CD1c-positive myeloid dendritic cell (primary cell): ENCODE measurements around the gene PLXNA1.

Source experiments
- DNase-seq: peaks from one replicate; pipeline ENCODE4 v3.0.0-alpha.2; 2016; ENCODE audit errors: extremely low spot score

The PLXNA1 gene

GRCh38 chr3:126952983-126953660 is 29.8 kb upstream of the PLXNA1 start:
- DNase-seq: no peak

GRCh38 chr3:126954141-126954842 is 28.6 kb upstream of the PLXNA1 start:
- DNase-seq: peak; percentile 5

DNA sequence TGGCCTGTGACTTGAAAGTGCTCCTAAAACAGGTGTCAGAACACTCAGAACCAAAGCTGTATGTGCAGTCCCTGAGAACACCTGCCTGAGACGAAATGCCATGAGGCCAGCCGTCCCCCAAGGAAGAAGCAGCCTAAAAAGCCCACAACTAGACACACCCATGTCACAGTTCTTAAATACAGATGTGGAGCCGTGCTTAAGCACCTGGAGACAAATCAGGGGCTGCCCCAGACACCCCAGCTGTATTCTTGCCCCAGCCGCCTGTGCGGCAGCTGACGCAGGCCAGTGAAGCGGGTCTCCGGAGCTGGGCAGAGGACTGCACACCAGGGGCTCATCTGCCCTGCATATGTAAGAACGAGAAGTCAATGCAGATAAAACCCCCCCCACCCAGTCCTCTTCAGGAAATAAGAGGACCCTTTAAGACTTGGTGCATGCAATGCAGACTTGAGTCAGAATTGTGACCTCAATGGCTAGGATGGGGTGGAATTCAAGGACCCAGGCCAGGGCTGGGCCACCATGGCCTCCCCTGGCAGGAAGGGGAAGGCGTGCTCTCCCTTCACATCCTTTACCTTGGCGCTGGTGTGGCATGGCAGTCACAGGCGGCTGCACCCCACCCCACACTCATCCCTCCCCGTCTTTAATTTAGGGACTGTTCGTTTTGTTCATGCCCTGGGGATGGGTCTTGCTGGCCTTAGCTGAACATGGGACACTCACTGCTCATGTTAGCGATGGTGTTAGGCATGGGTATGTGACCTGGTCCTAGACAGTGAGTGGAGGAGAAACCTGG is 27.7 kb upstream of the PLXNA1 start:
- no peak for DNase-seq

DNA sequence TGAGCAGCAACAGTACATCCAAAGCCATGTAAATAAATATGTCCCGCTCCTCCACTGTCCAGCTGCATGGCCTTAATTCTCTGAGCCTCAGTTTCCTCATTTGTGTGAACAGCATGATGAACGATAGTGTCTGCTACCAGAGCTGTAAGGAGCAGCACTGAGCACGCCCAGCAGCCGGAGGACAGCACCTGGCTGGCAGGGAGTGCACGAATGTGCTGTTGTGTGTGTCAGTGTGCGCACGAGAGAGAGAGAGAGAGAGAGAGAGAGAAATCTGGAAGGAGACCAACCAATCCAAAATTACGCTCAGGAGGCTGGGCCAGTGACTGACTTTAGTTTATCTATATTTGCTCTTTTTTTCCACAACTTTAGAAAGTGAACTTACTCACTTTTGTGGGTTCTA is 26.6 kb upstream of the PLXNA1 start:
- no peak for DNase-seq

DNA sequence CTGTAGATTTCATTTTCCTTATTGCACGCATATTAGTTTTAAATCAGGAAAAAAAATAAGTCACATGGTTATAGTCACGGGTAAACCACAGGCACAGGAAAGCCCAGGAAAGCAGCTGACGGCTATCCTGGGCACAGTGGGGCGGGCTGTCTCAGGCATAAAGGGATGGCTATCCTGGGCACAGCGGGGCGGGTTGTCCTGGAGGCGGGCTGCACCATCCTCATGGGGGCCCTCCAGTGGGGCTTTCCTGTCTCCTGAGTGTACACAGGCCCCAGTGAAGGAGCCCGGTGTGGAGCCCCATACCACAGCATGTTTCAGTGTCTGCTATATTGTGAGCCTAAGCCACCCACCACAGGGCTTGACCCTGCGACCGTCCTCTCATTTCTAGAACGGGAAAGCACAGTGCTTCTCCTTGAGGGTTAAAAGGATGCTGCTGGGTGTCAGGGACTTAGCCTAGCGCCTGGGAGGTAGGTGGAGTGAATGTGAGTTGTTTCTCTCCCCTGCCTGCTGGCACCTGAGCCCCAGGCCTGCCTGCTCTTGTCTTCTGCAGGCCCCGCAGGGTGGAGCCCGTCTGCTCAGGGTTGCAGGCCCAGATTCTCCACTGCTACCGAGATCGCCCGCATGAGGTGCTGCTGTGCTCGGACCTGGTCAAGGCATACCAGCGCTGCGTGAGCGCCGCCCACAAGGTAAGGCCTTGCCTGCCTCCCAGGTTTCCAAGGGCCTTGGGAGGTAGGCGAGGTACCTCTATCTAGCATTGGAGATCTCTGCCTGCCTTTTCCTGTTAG is 25.9 kb upstream of the PLXNA1 start:
- no peak for DNase-seq

- DNase-seq: no peak
These were observed 24.9 kb upstream of the PLXNA1 start for GRCh38 chr3:126957776-126958637.

- no peak for DNase-seq
These were observed 24.3 kb upstream of the PLXNA1 start for GRCh38 chr3:126958638-126959085.

- no peak for DNase-seq
These were observed 23.6 kb upstream of the PLXNA1 start for GRCh38 chr3:126959136-126959920.

- no peak for DNase-seq
These were observed 22.9 kb upstream of the PLXNA1 start for GRCh38 chr3:126959921-126960603.

GRCh38 chr3:126960604-126960995 is 22.3 kb upstream of the PLXNA1 start:
- DNase-seq: no peak

DNA sequence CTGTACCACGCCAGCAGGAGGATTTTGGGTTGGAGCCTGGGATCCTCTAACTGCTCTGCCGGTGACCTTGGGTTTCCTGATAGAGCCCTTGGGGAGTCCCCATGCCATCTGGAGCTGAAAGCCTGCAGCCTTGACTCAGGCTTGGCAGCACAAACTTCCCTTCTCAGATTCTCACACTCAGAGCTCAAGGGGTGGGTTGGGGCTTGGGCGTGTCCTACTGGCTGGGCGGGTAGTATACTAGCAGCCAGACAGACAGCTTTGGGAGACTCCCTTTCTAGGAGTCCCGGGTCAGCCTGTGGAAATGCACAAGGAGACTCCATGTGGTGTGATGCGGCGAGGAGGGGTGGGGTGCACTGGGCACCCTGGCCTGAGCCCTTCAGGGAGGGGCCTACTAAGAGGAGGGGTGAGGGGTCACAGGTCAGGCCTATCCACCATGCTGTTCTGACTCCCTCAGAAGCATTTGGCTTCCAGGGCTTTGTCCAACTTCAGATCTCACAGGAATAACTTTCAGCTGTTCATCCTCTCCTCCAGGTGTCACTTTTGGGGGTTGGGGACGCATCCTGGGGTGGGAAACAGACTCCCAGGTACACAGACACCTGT is 21.6 kb upstream of the PLXNA1 start:
- DNase-seq: peak; percentile 33

DNA sequence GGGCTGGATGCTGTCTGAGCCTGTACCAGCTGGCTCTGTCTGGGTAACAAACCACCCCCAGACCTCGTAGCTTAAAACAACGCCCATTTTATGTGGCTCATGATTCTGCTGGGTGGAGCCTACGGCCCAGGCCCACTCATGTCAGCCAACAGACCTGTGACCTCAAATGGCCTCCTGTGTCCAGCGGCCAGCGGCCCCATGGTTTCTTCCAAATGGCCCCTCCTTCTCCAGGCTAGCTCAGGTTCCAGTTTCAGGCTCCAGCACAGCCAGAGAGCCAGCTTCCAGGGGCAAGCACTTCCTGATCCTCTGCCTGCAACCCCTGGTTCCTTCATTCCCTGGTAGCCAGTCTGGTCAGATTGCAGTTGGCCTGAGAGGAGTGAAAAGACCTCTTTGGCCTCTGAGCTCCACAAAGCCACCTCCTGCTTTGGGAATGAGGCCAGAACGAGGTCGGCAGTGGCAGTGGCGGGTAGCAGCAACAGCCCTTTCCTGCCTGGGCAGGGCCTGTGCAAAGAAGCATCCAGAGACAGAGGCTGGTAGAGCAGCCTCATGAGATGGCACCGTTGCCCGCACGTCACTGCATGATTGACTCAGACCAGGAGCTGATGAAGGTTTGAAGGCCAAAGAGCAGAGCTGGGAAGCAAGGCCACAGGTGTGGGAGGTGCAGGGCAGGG is 21.0 kb upstream of the PLXNA1 start:
- DNase-seq: peak; percentile 25

GRCh38 chr3:126962756-126963155 is 20.2 kb upstream of the PLXNA1 start:
- DNase-seq: no peak

- no peak for DNase-seq
These were observed 19.4 kb upstream of the PLXNA1 start for GRCh38 chr3:126963261-126964190.

GRCh38 chr3:126964261-126964660 is 18.7 kb upstream of the PLXNA1 start:
- no peak for DNase-seq

GRCh38 chr3:126964950-126965349 is 18.0 kb upstream of the PLXNA1 start:
- no peak for DNase-seq

GRCh38 chr3:126965526-126966080 is 17.3 kb upstream of the PLXNA1 start:
- DNase-seq: no peak
